ENCODE measurements around the gene FHOD3. TPM values are rescaled to one million over a fixed set of nuclear protein-coding genes. Genes with fewer than 3 reads are reported as not detected.

Gene FHOD3
- total and polyA plus RNA-seq, 7 experiments from 2014 or later: not detected

DNA sequence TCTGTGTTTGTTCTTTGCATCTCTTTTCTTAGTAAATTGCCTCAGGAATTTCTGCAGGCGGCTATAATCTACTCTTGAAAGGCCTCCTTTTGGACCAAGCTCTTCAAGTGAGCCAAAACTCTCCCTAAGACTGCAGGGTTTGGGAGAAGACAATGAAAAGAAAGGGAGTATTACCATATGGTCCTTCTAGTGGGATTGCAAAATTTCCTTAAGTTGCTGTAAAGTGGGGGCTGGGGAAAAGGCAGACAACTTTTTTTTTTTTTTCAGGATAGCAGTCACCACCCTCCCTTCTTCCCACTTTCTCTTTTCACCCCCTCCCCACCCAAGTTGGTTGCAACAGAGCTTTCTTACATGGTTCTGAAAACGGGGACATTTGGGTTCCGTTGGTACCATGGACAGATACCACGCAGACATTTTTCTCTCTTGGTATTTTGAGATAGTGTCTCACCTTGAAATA lies 183.7 kb downstream of the FHOD3 start:
- no peaks in the 10 kb centered on the region for H3K9me3 ChIP-seq (ENCODE audit: control insufficient read depth in 2 of 3, low read length in 3 of 3)
- Mint-ChIP-seq H3K27ac (no peak overlapping the region), H3K4me3 (no peak overlapping the region), H3K27me3 (peaks cover 0 to 36% (median 12%) of the 10 kb centered on the region in 5 donors), H3K36me3 (no peaks in the 10 kb centered on the region), H3K9me3 (peaks cover 0 to 13% (median 0%) of the 10 kb centered on the region in 11 donors), H3K4me1 (no peaks in the 10 kb centered on the region)
- DNase-seq (no peak), ATAC-seq (no peak)
- H3K27me3 ChIP-seq (ENCODE audit: control insufficient read depth in 2 of 2, insufficient read depth in 2 of 2, low read length in 2 of 2): no peaks in the 10 kb centered on the region
- ChIA-PET POLR2A (no interaction called here), CTCF (no interaction called here)
- H3K27ac ChIP-seq (ENCODE audit: low read depth, low read length): no peak overlapping the region
- no peaks in the 10 kb centered on the region for H3K4me1 ChIP-seq (ENCODE audit: control insufficient read depth in 2 of 2, insufficient read depth in 2 of 2, low read length in 2 of 2)
- H3K36me3 ChIP-seq (ENCODE audit: control insufficient read depth in 2 of 3, insufficient read depth in 3 of 3, low read length in 3 of 3): no peaks in the 10 kb centered on the region
- H3K4me3 ChIP-seq (ENCODE audit: low read length): no peak overlapping the region
- intact Hi-C loops (cut with micrococcal nuclease): no loop called here

DNA sequence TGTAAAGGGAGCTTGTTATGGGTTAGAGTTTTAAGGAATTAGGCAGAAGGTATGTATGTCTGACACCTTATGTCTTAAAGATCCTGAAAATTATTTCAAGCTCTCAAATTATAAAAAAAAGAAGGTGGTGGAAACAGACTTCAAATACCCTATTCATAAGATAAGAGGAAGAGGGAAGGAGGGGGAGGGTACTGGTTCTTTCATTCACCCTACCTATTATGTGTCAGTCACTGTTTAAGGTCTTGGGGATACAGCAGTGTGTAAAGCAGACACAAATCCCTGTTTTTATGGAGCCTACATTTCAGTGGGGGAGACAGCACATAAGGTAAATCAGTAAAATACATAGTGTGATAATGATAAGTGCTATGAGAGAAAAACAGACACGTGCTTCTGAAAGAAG lies 184.4 kb downstream of the FHOD3 start:
- Mint-ChIP-seq H3K9me3 (peaks cover 0 to 9% (median 0%) of the 10 kb centered on the region in 11 donors), H3K27me3 (peaks cover 0 to 29% (median 12%) of the 10 kb centered on the region in 5 donors), H3K27ac (no peak overlapping the region), H3K36me3 (no peaks in the 10 kb centered on the region), H3K4me3 (no peak overlapping the region), H3K4me1 (no peaks in the 10 kb centered on the region)
- POLR2A ChIA-PET: no interaction called here
- H3K27me3 ChIP-seq (ENCODE audit: control insufficient read depth in 2 of 2, insufficient read depth in 2 of 2, low read length in 2 of 2): no peaks in the 10 kb centered on the region
- intact Hi-C loops (cut with micrococcal nuclease): no loop called here
- H3K9me3 ChIP-seq (ENCODE audit: control insufficient read depth in 2 of 3, low read length in 3 of 3): no peaks in the 10 kb centered on the region
- no peaks in the 10 kb centered on the region for H3K4me1 ChIP-seq (ENCODE audit: control insufficient read depth in 2 of 2, insufficient read depth in 2 of 2, low read length in 2 of 2)
- H3K4me3 ChIP-seq (ENCODE audit: low read length): no peak overlapping the region
- DNase-seq (no peak), ATAC-seq (no peak)
- no peaks in the 10 kb centered on the region for H3K36me3 ChIP-seq (ENCODE audit: control insufficient read depth in 2 of 3, insufficient read depth in 3 of 3, low read length in 3 of 3)
- H3K27ac ChIP-seq (ENCODE audit: low read depth, low read length): no peak overlapping the region
- CTCF ChIA-PET: no interaction called here

DNA sequence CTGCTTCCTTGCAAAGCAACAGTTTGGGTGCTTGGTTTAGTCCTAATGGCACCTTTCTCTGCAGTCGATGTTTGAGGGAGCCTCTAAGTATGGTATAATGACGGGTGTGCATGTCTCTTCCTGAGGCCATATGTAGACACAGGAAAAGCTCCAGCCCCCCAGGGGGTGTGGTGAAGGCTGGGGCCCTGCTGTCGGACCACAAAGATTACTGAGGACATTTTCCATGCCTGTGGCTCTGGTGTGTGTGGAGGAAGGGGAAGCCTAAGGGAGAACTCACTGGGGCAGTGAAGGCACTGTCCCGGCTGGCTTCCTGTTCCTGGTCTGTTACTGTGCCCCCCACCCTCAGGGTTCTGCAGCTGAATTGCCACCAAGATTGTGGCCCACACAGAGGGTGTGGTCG lies 187.1 kb downstream of the FHOD3 start:
- ATAC-seq (no peak), DNase-seq (no peak)
- Mint-ChIP-seq H3K4me3 (no peak overlapping the region), H3K4me1 (no peaks in the 10 kb centered on the region), H3K27ac (no peak overlapping the region), H3K36me3 (no peaks in the 10 kb centered on the region), H3K9me3 (peaks cover 0 to 7% (median 0%) of the 10 kb centered on the region in 11 donors), H3K27me3 (peaks cover 0 to 36% (median 10%) of the 10 kb centered on the region in 5 donors)
- Histone ChIP-seq H3K36me3 (ENCODE audit: control insufficient read depth in 2 of 3, insufficient read depth in 3 of 3, low read length in 3 of 3) (no peaks in the 10 kb centered on the region), H3K4me3 (ENCODE audit: low read length) (no peak overlapping the region), H3K9me3 (ENCODE audit: control insufficient read depth in 2 of 3, low read length in 3 of 3) (no peaks in the 10 kb centered on the region), H3K4me1 (ENCODE audit: control insufficient read depth in 2 of 2, insufficient read depth in 2 of 2, low read length in 2 of 2) (no peaks in the 10 kb centered on the region), H3K27ac (ENCODE audit: low read depth, low read length) (no peak overlapping the region), H3K27me3 (ENCODE audit: control insufficient read depth in 2 of 2, insufficient read depth in 2 of 2, low read length in 2 of 2) (no peaks in the 10 kb centered on the region)
- POLR2A ChIA-PET: no interaction called here
- intact Hi-C loops (cut with micrococcal nuclease): no loop called here
- CTCF ChIA-PET: no interaction called here

DNA sequence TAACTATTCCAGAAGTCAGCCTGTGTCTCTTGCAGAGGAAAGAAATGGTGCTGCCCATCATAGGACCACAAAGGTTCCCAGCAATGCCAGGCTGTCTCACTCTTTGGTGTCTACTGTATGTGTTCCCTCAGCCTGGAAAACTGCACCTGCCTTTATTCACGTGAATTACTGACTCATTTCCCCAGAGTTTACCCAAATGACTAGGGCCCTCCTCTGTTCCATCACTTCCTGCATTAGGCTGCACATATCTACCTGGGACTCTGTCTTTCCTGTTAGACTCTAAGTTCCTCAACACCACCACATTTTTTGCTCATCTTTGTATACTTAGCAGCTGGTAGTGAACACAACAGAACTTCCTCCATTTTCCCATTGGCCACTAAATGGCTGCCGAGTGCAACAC lies 188.3 kb downstream of the FHOD3 start:
- ATAC-seq (no peak), DNase-seq (no peak)
- Histone ChIP-seq H3K27me3 (ENCODE audit: control insufficient read depth in 2 of 2, insufficient read depth in 2 of 2, low read length in 2 of 2) (no peaks in the 10 kb centered on the region), H3K9me3 (ENCODE audit: control insufficient read depth in 2 of 3, low read length in 3 of 3) (no peaks in the 10 kb centered on the region), H3K27ac (ENCODE audit: low read depth, low read length) (no peak overlapping the region), H3K4me1 (ENCODE audit: control insufficient read depth in 2 of 2, insufficient read depth in 2 of 2, low read length in 2 of 2) (no peaks in the 10 kb centered on the region), H3K4me3 (ENCODE audit: low read length) (no peak overlapping the region), H3K36me3 (ENCODE audit: control insufficient read depth in 2 of 3, insufficient read depth in 3 of 3, low read length in 3 of 3) (no peaks in the 10 kb centered on the region)
- intact Hi-C loops (cut with micrococcal nuclease): no loop called here
- CTCF ChIA-PET: no interaction called here
- no peaks in the 10 kb centered on the region for H3K36me3 Mint-ChIP-seq
- peaks cover 0 to 27% (median 10%) of the 10 kb centered on the region in 5 donors for H3K27me3 Mint-ChIP-seq
- H3K4me1 Mint-ChIP-seq: no peaks in the 10 kb centered on the region
- POLR2A ChIA-PET: no interaction called here
- H3K4me3 Mint-ChIP-seq: no peak overlapping the region
- peaks cover 0 to 7% (median 0%) of the 10 kb centered on the region in 11 donors for H3K9me3 Mint-ChIP-seq
- no peak overlapping the region for H3K27ac Mint-ChIP-seq

DNA sequence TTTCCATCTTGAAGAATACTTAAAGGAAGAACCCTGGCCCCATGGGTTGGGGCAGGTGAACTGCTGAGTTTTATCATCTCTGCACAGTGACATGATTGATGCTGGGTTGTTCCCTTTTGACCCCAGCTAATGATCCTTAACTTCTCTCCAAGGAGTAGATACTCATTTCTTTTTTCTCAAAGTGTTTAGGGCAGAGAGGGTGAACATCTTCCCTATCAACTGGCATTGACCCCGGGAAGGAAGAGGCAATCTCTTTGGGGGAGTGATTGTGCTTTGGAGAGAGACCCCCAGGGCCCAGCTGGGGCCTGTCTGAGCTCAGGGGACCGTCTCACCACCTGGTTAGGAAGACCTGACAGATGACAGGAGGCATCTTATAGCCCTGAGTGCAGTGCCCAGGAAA lies 190.6 kb downstream of the FHOD3 start:
- no peak overlapping the region for H3K4me3 Mint-ChIP-seq
- ATAC-seq (no peak), DNase-seq (no peak)
- no peak overlapping the region for H3K4me3 ChIP-seq (ENCODE audit: low read length)
- H3K36me3 ChIP-seq (ENCODE audit: control insufficient read depth in 2 of 3, insufficient read depth in 3 of 3, low read length in 3 of 3): no peaks in the 10 kb centered on the region
- no peaks in the 10 kb centered on the region for H3K9me3 ChIP-seq (ENCODE audit: control insufficient read depth in 2 of 3, low read length in 3 of 3)
- no peaks in the 10 kb centered on the region for H3K4me1 Mint-ChIP-seq
- peaks cover 0 to 2% (median 0%) of the 10 kb centered on the region in 11 donors for H3K9me3 Mint-ChIP-seq
- POLR2A ChIA-PET: no interaction called here
- H3K36me3 Mint-ChIP-seq: no peaks in the 10 kb centered on the region
- peaks cover 0 to 17% (median 10%) of the 10 kb centered on the region in 5 donors for H3K27me3 Mint-ChIP-seq
- H3K27ac Mint-ChIP-seq: no peak overlapping the region
- H3K4me1 ChIP-seq (ENCODE audit: control insufficient read depth in 2 of 2, insufficient read depth in 2 of 2, low read length in 2 of 2): no peaks in the 10 kb centered on the region
- intact Hi-C loops (cut with micrococcal nuclease): no loop called here
- no peak overlapping the region for H3K27ac ChIP-seq (ENCODE audit: low read depth, low read length)
- no peaks in the 10 kb centered on the region for H3K27me3 ChIP-seq (ENCODE audit: control insufficient read depth in 2 of 2, insufficient read depth in 2 of 2, low read length in 2 of 2)
- CTCF ChIA-PET: no interaction called here

DNA sequence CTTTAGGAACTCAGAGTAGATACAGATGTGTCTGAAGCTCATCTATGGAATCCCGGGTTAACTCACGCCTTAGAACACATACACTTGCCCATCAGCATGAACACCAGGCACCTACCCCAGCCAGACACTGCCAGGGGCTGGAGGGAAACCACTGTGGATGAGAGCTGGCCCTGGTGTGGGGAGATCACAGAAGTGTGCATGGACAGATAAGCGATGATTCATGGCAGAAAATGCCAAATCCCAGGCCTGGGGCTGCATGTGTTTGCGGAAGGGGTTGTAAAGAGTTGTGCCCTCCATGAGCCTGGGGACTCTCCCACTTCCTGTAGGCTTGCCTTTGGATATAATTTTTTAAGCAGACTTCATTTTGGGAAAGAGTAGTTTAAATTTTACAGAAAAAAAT lies 193.4 kb downstream of the FHOD3 start:
- no peak overlapping the region for H3K27ac Mint-ChIP-seq
- CTCF ChIA-PET: no interaction called here

DNA sequence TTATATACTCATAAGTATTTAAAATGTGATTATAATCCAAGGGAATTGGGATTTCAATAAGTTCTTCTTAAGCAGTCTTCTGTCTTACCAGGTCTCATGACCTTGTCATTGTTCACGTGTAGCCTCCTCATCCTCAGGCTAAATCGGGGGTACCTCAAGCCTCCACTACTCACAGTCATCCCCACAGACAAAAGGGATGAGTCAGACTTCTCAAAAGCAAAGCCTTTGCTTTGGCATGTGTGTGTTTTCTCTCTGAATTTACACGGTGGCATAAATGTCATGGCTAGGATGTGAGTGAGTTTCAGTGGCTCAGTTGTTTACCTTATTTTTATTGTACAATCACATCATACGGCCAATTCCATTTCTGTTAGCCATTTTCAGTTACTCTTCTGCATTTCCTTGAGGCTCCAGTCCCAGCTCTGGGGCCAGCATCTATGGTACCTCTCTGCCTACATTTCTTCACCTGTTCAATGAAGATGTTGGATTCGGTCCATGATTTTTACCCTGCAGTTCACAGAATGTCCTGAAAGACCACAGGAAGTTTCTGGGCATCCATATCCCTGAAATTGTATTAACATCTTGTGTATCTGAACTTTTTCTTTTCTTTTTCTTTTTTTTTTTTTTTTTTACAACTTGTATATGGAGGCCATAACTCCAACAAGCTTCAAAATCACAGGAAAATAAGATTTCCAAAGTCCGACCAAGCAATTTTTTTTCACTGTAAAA lies 195.3 kb downstream of the FHOD3 start:
- H3K4me1 ChIP-seq (ENCODE audit: control insufficient read depth in 2 of 2, insufficient read depth in 2 of 2, low read length in 2 of 2): no peaks in the 10 kb centered on the region
- H3K9me3 ChIP-seq (ENCODE audit: control insufficient read depth in 2 of 3, low read length in 3 of 3): no peaks in the 10 kb centered on the region
- POLR2A ChIA-PET: no interaction called here
- H3K27ac Mint-ChIP-seq: no peak overlapping the region
- no peaks in the 10 kb centered on the region for H3K36me3 Mint-ChIP-seq
- ATAC-seq: no peak
- H3K27me3 Mint-ChIP-seq: peaks cover 0 to 19% (median 6%) of the 10 kb centered on the region in 5 donors
- CTCF ChIA-PET: interaction anchor here (0.7 kb wide), 1 partner anchor 116 kb away, joined by 4 read pairs; no protein-coding TSS in a partner anchor
- no peak overlapping the region for H3K4me3 Mint-ChIP-seq
- peaks cover 0 to 7% (median 0%) of the 10 kb centered on the region in 7 donors for H3K4me1 Mint-ChIP-seq
- no peaks in the 10 kb centered on the region for H3K36me3 ChIP-seq (ENCODE audit: control insufficient read depth in 2 of 3, insufficient read depth in 3 of 3, low read length in 3 of 3)
- H3K9me3 Mint-ChIP-seq: peaks cover 0 to 2% (median 0%) of the 10 kb centered on the region in 11 donors
- no peak overlapping the region for H3K27ac ChIP-seq (ENCODE audit: low read depth, low read length)
- no peak overlapping the region for H3K4me3 ChIP-seq (ENCODE audit: low read length)
- intact Hi-C loops (cut with micrococcal nuclease): no loop called here
- H3K27me3 ChIP-seq (ENCODE audit: control insufficient read depth in 2 of 2, insufficient read depth in 2 of 2, low read length in 2 of 2): peaks cover 0 to 2% of the 10 kb centered on the region in 2 donors
- no peak for DNase-seq

More for the DNA sequence above, 193.4 kb downstream of the FHOD3 start:
- no peaks in the 10 kb centered on the region for H3K36me3 Mint-ChIP-seq
- H3K4me3 Mint-ChIP-seq: no peak overlapping the region
- ATAC-seq: no peak
- peaks cover 0 to 3% (median 0%) of the 10 kb centered on the region in 7 donors for H3K4me1 Mint-ChIP-seq
- Histone ChIP-seq H3K4me3 (ENCODE audit: low read length) (no peak overlapping the region), H3K9me3 (ENCODE audit: control insufficient read depth in 2 of 3, low read length in 3 of 3) (no peaks in the 10 kb centered on the region), H3K27ac (ENCODE audit: low read depth, low read length) (no peak overlapping the region), H3K27me3 (ENCODE audit: control insufficient read depth in 2 of 2, insufficient read depth in 2 of 2, low read length in 2 of 2) (no peaks in the 10 kb centered on the region), H3K4me1 (ENCODE audit: control insufficient read depth in 2 of 2, insufficient read depth in 2 of 2, low read length in 2 of 2) (no peaks in the 10 kb centered on the region), H3K36me3 (ENCODE audit: control insufficient read depth in 2 of 3, insufficient read depth in 3 of 3, low read length in 3 of 3) (no peaks in the 10 kb centered on the region)
- H3K27me3 Mint-ChIP-seq: peaks cover 0 to 14% (median 9%) of the 10 kb centered on the region in 5 donors
- intact Hi-C loops (cut with micrococcal nuclease): no loop called here
- peaks cover 0 to 2% (median 0%) of the 10 kb centered on the region in 11 donors for H3K9me3 Mint-ChIP-seq
- POLR2A ChIA-PET: no interaction called here
- no peak for DNase-seq

All from naive thymus-derived CD4-positive, alpha-beta T cell (primary cell).